ENCODE results near the gene IGF2BP2. TPM values are rescaled to one million over a fixed set of nuclear protein-coding genes. Genes with fewer than 3 reads are reported as not detected.

Gene IGF2BP2
- total and polyA plus RNA-seq, 2 donors (not counting 1 experiment from before 2014, with no cell fraction given): 0.01 TPM; not detected in 1

DNA sequence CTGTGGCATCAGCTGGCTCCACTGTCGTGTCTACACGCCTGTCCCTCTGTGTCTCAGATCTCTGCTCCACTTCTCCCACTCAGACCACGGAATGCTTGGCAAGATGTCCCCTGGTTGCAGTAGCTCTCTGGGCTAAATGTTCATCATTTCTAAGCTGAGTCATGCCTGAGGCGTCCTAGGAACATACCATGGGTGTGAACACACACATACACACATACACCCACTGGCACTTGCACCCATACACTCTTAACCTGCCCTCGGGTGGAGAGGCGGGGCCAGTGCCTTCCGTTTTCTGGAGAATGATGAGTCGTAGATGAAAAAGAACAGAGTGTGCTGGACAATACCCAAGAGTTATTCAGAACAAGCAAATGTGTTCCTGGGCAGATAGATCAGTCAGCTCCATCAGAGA is 166.3 kb downstream of the IGF2BP2 start:
- Mint-ChIP-seq H3K9me3 (ENCODE audit: insufficient read depth) (no peaks in the 10 kb centered on the region), H3K27ac (no peak overlapping the region), H3K4me3 (no peak overlapping the region), H3K4me1 (no peaks in the 10 kb centered on the region), H3K27me3 (peaks cover 15% of the 10 kb centered on the region)
- no peak overlapping the region for H2AFZ ChIP-seq (ENCODE audit: insufficient read depth, low read depth, low read length, poor library complexity, severe bottlenecking)
- ChIA-PET CTCF (interaction anchor here (1.9 to 3.0 kb wide), 4 partner anchors 106 to 113 kb away, joined by 6 to 48 read pairs (median 10); no protein-coding TSS in a partner anchor), POLR2A (no interaction called here)
- H3K9me3 ChIP-seq (ENCODE audit: control extremely low read depth in 1 of 3, control insufficient read depth in 2 of 3, insufficient read depth in 1 of 3, low read length in 2 of 3): no peaks in the 10 kb centered on the region
- no peaks in the 10 kb centered on the region for H3K79me2 ChIP-seq (ENCODE audit: control insufficient read depth, insufficient read depth, low read length)
- TF ChIP-seq EZH2 (IDR thresholded peaks at IDR 0.05; ENCODE audit: borderline replicate concordance, insufficient read depth, low read depth, low read length, poor library complexity, severe bottlenecking) (no peak), CTCF (IDR thresholded peaks at IDR 0.05) (no peak)
- H3K4me3 ChIP-seq (ENCODE audit: control extremely low read depth in 1 of 5, extremely low read depth in 1 of 5, insufficient read depth in 1 of 5, low read depth in 2 of 5, low read length in 4 of 5): no peak overlapping the region
- H4K20me1 ChIP-seq (ENCODE audit: control insufficient read depth, insufficient read depth, low read length, poor library complexity, severe bottlenecking): no peaks in the 10 kb centered on the region
- no peak for ATAC-seq (ENCODE audit: low read depth)
- no peak overlapping the region for H3K4me2 ChIP-seq (replicated peaks; ENCODE audit: low read depth, low read length, poor library complexity, severe bottlenecking)
- H3K9ac ChIP-seq (ENCODE audit: low read length): no peak overlapping the region
- no peaks in the 10 kb centered on the region for H3K27me3 ChIP-seq (replicated peaks in 1 of 4; ENCODE audit: control extremely low read depth in 1 of 4, control insufficient read depth in 3 of 4, insufficient read depth in 4 of 4, low read length in 3 of 4)
- peaks cover 3 to 4% of the 10 kb centered on the region in 2 donors for H3K4me1 ChIP-seq (ENCODE audit: control insufficient read depth in 2 of 2, insufficient read depth in 2 of 2, low read length in 2 of 2)
- intact Hi-C loops (cut with micrococcal nuclease): no loop called here
- H3K27ac ChIP-seq (ENCODE audit: low read length in 2 of 2): no peak overlapping the region
- WGBS (ENCODE audit: insufficient coverage): 94% methylated on average over 6 of the region's 8 CpGs
- no peaks in the 10 kb centered on the region for H3K36me3 ChIP-seq (replicated peaks in 1 of 2; ENCODE audit: control extremely low read depth in 1 of 2, control insufficient read depth in 1 of 2, extremely low read depth in 1 of 2, insufficient read depth in 2 of 2, low read length in 1 of 2)
- DNase-seq: no peak

GRCh38 chr3:185657691-185658503 is 166.9 kb downstream of the IGF2BP2 start:
- peaks cover 3 to 4% of the 10 kb centered on the region in 2 donors for H3K4me1 ChIP-seq (ENCODE audit: control insufficient read depth in 2 of 2, insufficient read depth in 2 of 2, low read length in 2 of 2)
- no peaks in the 10 kb centered on the region for H3K36me3 ChIP-seq (replicated peaks in 1 of 2; ENCODE audit: control extremely low read depth in 1 of 2, control insufficient read depth in 1 of 2, extremely low read depth in 1 of 2, insufficient read depth in 2 of 2, low read length in 1 of 2)
- no peak overlapping the region for H3K4me2 ChIP-seq (replicated peaks; ENCODE audit: low read depth, low read length, poor library complexity, severe bottlenecking)
- Mint-ChIP-seq H3K27me3 (peaks cover 11% of the 10 kb centered on the region), H3K4me3 (no peak overlapping the region), H3K4me1 (no peaks in the 10 kb centered on the region), H3K27ac (no peak overlapping the region), H3K9me3 (ENCODE audit: insufficient read depth) (no peaks in the 10 kb centered on the region)
- TF ChIP-seq CTCF (IDR thresholded peaks at IDR 0.05) (no peak), EZH2 (IDR thresholded peaks at IDR 0.05; ENCODE audit: borderline replicate concordance, insufficient read depth, low read depth, low read length, poor library complexity, severe bottlenecking) (no peak)
- H3K9me3 ChIP-seq (ENCODE audit: control extremely low read depth in 1 of 3, control insufficient read depth in 2 of 3, insufficient read depth in 1 of 3, low read length in 2 of 3): no peaks in the 10 kb centered on the region
- no peak overlapping the region for H2AFZ ChIP-seq (ENCODE audit: insufficient read depth, low read depth, low read length, poor library complexity, severe bottlenecking)
- no peak for DNase-seq
- intact Hi-C loops (cut with micrococcal nuclease): no loop called here
- no peak for ATAC-seq (ENCODE audit: low read depth)
- H3K79me2 ChIP-seq (ENCODE audit: control insufficient read depth, insufficient read depth, low read length): no peaks in the 10 kb centered on the region
- 95% methylated on average over 14 of the region's 15 CpGs for WGBS (ENCODE audit: insufficient coverage)
- no peaks in the 10 kb centered on the region for H3K27me3 ChIP-seq (replicated peaks in 1 of 4; ENCODE audit: control extremely low read depth in 1 of 4, control insufficient read depth in 3 of 4, insufficient read depth in 4 of 4, low read length in 3 of 4)
- H3K4me3 ChIP-seq (ENCODE audit: control extremely low read depth in 1 of 5, extremely low read depth in 1 of 5, insufficient read depth in 1 of 5, low read depth in 2 of 5, low read length in 4 of 5): no peak overlapping the region
- CTCF ChIA-PET: interaction anchor here (3.0 kb wide), 1 partner anchor 111 kb away, joined by 48 read pairs; no protein-coding TSS in a partner anchor
- no peak overlapping the region for H3K27ac ChIP-seq (ENCODE audit: low read length in 2 of 2)
- no peaks in the 10 kb centered on the region for H4K20me1 ChIP-seq (ENCODE audit: control insufficient read depth, insufficient read depth, low read length, poor library complexity, severe bottlenecking)
- no peak overlapping the region for H3K9ac ChIP-seq (ENCODE audit: low read length)
- POLR2A ChIA-PET: no interaction called here
